Panc1 (cell line): ENCODE measurements around the gene EIF5AL1. TPM values are rescaled to one million over a fixed set of nuclear protein-coding genes. Genes with fewer than 3 reads are reported as not detected.

Source experiments
- ATAC-seq: fragments of 200-7000 bp; cut with Tn5 transposase; 2 replicates; pipeline ENCODE4 v1.9.1; 2020; ENCODE audit warnings: mild to moderate bottlenecking, moderate library complexity
- BruUV-seq: library from RNA; stranded (reverse); fragments of 400-500 nt; replicated peaks from 2 replicates; lab custom pipeline; 2021; lab: Mats Ljungman, UMichigan
- CTCF ChIA-PET: fragments of 300-600 bp; sonication (Branson Sonifier 250); formaldehyde crosslinking; loops from one replicate; lab custom pipeline; 2022; ENCODE audit warnings: antibody characterized with exemption; lab: Charles Lee
- POLR2A ChIA-PET: fragments of 300-600 bp; sonication (Branson Sonifier 250); formaldehyde crosslinking; loops from one replicate; lab custom pipeline; 2022; ENCODE audit warnings: antibody characterized with exemption; lab: Charles Lee
- DNase-seq: peaks from one replicate; pipeline ENCODE4 v3.0.0-alpha.2; 2010; ENCODE audit warnings: low read depth, low spot score
- H3K27ac ChIP-seq: 2 replicates; pipeline ENCODE4 v1.5.1; 2011; ENCODE audit warnings: mild to moderate bottlenecking, low read length, inconsistent platforms
- H3K27me3 ChIP-seq: fragments of 200-500 bp; sonication (Bioruptor generic); 2 replicates; pipeline ENCODE4 v1.6.0; 2014; ENCODE audit warnings: low read length, inconsistent platforms; ENCODE audit not compliant: control insufficient read depth, insufficient read depth
- H3K36me3 ChIP-seq: fragments of 200-500 bp; sonication (Bioruptor generic); 2 replicates; pipeline ENCODE4 v1.5.1; 2014; ENCODE audit warnings: inconsistent platforms, mild to moderate bottlenecking, low read length, moderate library complexity; ENCODE audit not compliant: control insufficient read depth, insufficient read depth
- H3K4me1 ChIP-seq: 2 replicates; pipeline ENCODE4 v1.5.1; 2011; ENCODE audit warnings: inconsistent platforms, mild to moderate bottlenecking, low read length, moderate library complexity; ENCODE audit not compliant: control insufficient read depth, insufficient read depth
- H3K4me3 ChIP-seq, 2 experiments: 2 replicates each; pipeline ENCODE4 v1.5.1; 2011 to 2012; ENCODE audit warnings: low read depth in 2 of 2, low read length in 2 of 2, mild to moderate bottlenecking in 2 of 2, inconsistent platforms in 1 of 2, moderate library complexity in 1 of 2
- H3K9me3 ChIP-seq: fragments of 200-500 bp; sonication (Bioruptor generic); 2 replicates; pipeline ENCODE4 v1.5.1; 2014; ENCODE audit warnings: low read depth, mild to moderate bottlenecking, inconsistent platforms, low read length, moderate library complexity; ENCODE audit not compliant: control insufficient read depth, insufficient read depth
- POLR2AphosphoS5 ChIP-seq: IDR thresholded peaks from 2 replicates; pipeline ENCODE4 v1.6.1; 2012; ENCODE audit warnings: mild to moderate bottlenecking, low read depth, low read length, moderate library complexity
- SIN3A ChIP-seq: IDR thresholded peaks from 2 replicates; pipeline ENCODE4 v1.6.1; 2012; ENCODE audit warnings: low read depth, mild to moderate bottlenecking, low read length, moderate library complexity, borderline replicate concordance; ENCODE audit not compliant: insufficient read depth
- TCF7L2 ChIP-seq: IDR thresholded peaks from 2 replicates; pipeline ENCODE4 v1.6.1; 2011; ENCODE audit warnings: mild to moderate bottlenecking, low read depth, low read length, inconsistent platforms
- in situ Hi-C: cut with HindIII; loops from 2 replicates; pipeline ENCODE4 v1.10.0; 2016; ENCODE audit warnings: low sequenced_read_pairs, low pct_unique_long_range_greater_than_20kb
- intact Hi-C: fragments of 100-400 bp; cut with micrococcal nuclease; formaldehyde crosslinking; loops from one replicate; pipeline ENCODE4 v1.10.0; 2022; ENCODE audit not compliant: unreplicated experiment
- total RNA-seq: library from RNA; stranded (reverse); gene quantifications from one replicate; pipeline ENCODE4 v1.2.1, GENCODE V29; 2021; ENCODE audit not compliant: unreplicated experiment
- TF ChIP-seq, protein P1 (sequence below): fragments of 450-650 bp; IDR thresholded peaks from 2 replicates; pipeline ENCODE4 v1.5.1; 2017; ENCODE audit warnings: mild to moderate bottlenecking
- TF ChIP-seq, protein P2 (sequence below), 2 experiments: IDR thresholded peaks; 2 replicates each; pipeline ENCODE4 v1.6.1; 2011 to 2012; ENCODE audit warnings: low read depth in 2 of 2, control low read depth in 1 of 2, low read length in 1 of 2, mild to moderate bottlenecking in 1 of 2, moderate library complexity in 1 of 2; ENCODE audit not compliant: insufficient read depth in 1 of 2

EIF5AL1 gene
- total RNA-seq, 1 experiment from 2014 or later = 1.6 TPM

DNA sequence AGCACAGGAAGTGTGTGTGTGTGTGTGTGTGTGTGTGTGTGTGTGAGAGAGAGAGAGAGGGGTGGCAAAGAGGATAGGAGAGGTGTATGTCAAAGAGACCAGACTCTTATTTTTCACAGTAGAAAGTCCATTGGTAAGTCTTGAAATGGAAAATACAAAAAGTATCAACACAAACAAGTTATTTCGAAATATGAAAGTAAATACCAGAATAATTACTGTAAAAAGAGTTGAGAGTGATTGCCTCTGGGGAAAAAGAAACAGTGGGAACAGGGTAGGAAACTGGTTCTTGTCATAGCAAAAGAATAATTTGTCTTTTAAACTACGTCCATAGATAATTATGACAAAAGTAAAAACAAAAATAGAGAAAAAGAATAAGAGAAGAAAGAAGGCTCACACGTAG, 29.0 kb upstream of the EIF5AL1 start:
- H3K4me3 ChIP-seq = no peak overlapping the region
- ATAC-seq = no peak
- no peaks in the 10 kb centered on the region for H3K36me3 ChIP-seq
- DNase-seq = no peak
- no peaks in the 10 kb centered on the region for H3K4me1 ChIP-seq
- H3K9me3 ChIP-seq = no peaks in the 10 kb centered on the region
- in situ Hi-C loops = no loop called here
- CTCF ChIA-PET = no interaction called here
- POLR2A ChIA-PET = no interaction called here
- intact Hi-C loops = no loop called here
- TF ChIP-seq, protein P1, sequence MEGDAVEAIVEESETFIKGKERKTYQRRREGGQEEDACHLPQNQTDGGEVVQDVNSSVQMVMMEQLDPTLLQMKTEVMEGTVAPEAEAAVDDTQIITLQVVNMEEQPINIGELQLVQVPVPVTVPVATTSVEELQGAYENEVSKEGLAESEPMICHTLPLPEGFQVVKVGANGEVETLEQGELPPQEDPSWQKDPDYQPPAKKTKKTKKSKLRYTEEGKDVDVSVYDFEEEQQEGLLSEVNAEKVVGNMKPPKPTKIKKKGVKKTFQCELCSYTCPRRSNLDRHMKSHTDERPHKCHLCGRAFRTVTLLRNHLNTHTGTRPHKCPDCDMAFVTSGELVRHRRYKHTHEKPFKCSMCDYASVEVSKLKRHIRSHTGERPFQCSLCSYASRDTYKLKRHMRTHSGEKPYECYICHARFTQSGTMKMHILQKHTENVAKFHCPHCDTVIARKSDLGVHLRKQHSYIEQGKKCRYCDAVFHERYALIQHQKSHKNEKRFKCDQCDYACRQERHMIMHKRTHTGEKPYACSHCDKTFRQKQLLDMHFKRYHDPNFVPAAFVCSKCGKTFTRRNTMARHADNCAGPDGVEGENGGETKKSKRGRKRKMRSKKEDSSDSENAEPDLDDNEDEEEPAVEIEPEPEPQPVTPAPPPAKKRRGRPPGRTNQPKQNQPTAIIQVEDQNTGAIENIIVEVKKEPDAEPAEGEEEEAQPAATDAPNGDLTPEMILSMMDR = no peak
- TF ChIP-seq POLR2AphosphoS5 = no peak
- TF ChIP-seq SIN3A = no peak
- TF ChIP-seq, protein P2, sequence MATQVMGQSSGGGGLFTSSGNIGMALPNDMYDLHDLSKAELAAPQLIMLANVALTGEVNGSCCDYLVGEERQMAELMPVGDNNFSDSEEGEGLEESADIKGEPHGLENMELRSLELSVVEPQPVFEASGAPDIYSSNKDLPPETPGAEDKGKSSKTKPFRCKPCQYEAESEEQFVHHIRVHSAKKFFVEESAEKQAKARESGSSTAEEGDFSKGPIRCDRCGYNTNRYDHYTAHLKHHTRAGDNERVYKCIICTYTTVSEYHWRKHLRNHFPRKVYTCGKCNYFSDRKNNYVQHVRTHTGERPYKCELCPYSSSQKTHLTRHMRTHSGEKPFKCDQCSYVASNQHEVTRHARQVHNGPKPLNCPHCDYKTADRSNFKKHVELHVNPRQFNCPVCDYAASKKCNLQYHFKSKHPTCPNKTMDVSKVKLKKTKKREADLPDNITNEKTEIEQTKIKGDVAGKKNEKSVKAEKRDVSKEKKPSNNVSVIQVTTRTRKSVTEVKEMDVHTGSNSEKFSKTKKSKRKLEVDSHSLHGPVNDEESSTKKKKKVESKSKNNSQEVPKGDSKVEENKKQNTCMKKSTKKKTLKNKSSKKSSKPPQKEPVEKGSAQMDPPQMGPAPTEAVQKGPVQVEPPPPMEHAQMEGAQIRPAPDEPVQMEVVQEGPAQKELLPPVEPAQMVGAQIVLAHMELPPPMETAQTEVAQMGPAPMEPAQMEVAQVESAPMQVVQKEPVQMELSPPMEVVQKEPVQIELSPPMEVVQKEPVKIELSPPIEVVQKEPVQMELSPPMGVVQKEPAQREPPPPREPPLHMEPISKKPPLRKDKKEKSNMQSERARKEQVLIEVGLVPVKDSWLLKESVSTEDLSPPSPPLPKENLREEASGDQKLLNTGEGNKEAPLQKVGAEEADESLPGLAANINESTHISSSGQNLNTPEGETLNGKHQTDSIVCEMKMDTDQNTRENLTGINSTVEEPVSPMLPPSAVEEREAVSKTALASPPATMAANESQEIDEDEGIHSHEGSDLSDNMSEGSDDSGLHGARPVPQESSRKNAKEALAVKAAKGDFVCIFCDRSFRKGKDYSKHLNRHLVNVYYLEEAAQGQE (IDR thresholded peaks at IDR 0.05; ENCODE audit: insufficient read depth in 1 of 2, low read depth in 2 of 2, low read length in 1 of 2) = no peak
- TF ChIP-seq TCF7L2 = no peak
- BruUV-seq = no TSS peak
- 0 out of 2 replicates have a peak, but pooled peaks cover 2% of the 10 kb centered on the region for H3K27me3 ChIP-seq
- no peak overlapping the region for H3K27ac ChIP-seq

DNA sequence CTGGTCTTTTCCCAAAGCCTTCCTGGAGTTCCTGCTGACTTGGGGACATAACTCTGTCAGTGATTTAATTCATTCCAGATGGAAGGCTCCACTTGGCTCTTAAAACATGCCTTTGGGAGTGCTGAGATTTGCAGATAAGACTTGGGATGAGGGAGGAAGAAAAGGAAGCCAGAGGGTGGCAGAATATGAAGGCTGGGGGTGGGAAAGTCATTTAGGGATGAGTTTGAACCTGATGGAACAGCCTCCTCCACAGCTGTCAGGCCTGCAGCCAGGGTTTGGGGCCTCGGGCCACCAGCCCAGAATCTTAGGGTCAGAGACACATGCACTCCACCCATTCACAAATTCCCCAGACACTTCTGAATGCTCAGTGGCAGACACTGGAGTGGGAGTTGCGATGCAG, 28.4 kb upstream of the EIF5AL1 start:
- CTCF ChIA-PET = no interaction called here
- POLR2A ChIA-PET = no interaction called here
- BruUV-seq = no TSS peak
- Histone ChIP-seq H3K36me3 (no peaks in the 10 kb centered on the region), H3K27ac (no peak overlapping the region), H3K27me3 (0 out of 2 replicates have a peak, but pooled peaks cover 2% of the 10 kb centered on the region), H3K4me1 (no peaks in the 10 kb centered on the region), H3K9me3 (no peaks in the 10 kb centered on the region), H3K4me3 (no peak overlapping the region)
- DNase-seq (no peak), ATAC-seq (no peak)
- in situ Hi-C loops = no loop called here
- TF ChIP-seq TCF7L2 = no peak
- TF ChIP-seq, protein P2 (IDR thresholded peaks at IDR 0.05; ENCODE audit: insufficient read depth in 1 of 2, low read depth in 2 of 2, low read length in 1 of 2) = no peak
- no peak for TF ChIP-seq POLR2AphosphoS5
- TF ChIP-seq SIN3A = no peak
- TF ChIP-seq, protein P1 = no peak
- intact Hi-C loops = no loop called here
